ENCODE data around the gene CDK17.

GRCh38 chr12:96260644-96261043, 139.6 kb downstream of the CDK17 start:
- TF ChIP-seq TAF1 (IDR thresholded peaks at IDR 0.05; ENCODE audit: borderline replicate concordance, insufficient read depth, low read length) (no peak), POLR2AphosphoS5 (IDR thresholded peaks at IDR 0.05; ENCODE audit: low read depth, low read length) (no peak), SIN3A (IDR thresholded peaks at IDR 0.05; ENCODE audit: borderline replicate concordance, insufficient read depth, low read length) (no peak), FOXP2 (optimal IDR thresholded peaks at IDR 0.05; ENCODE audit: borderline replicate concordance, extremely low read depth, extremely low read length, insufficient read depth) (no peak)
